DOHH2 (cell line): ENCODE results near the gene SYNDIG1L.

Experiments used
- H3F3A ChIP-seq: fragments of 200-600 bp; sonication (generic), shearing (Covaris generic); 2 replicates; pipeline ENCODE4 v1.6.0; 2016; ENCODE audit warnings: antibody characterized with exemption, mild to moderate bottlenecking; ENCODE audit not compliant: control insufficient read depth, insufficient read depth
- H3K27ac ChIP-seq: fragments of 200-600 bp; sonication (generic); 2 replicates; pipeline ENCODE4 v1.5.1; 2014; ENCODE audit warnings: low read depth, mild to moderate bottlenecking, low read length, moderate library complexity
- H3K27me3 ChIP-seq: fragments of 200-600 bp; sonication (generic); 2 replicates; pipeline ENCODE4 v1.6.1; 2014; ENCODE audit warnings: mild to moderate bottlenecking, low read length, mixed read lengths; ENCODE audit not compliant: control insufficient read depth
- H3K36me3 ChIP-seq: fragments of 200-600 bp; sonication (generic); 2 replicates; pipeline ENCODE4 v1.6.1; 2014; ENCODE audit warnings: mild to moderate bottlenecking, low read length, moderate library complexity, mixed read lengths; ENCODE audit not compliant: control insufficient read depth
- H3K4me1 ChIP-seq: fragments of 200-600 bp; sonication (generic); 2 replicates; pipeline ENCODE4 v1.6.1; 2014; ENCODE audit warnings: mild to moderate bottlenecking, low read length, mixed read lengths; ENCODE audit not compliant: control insufficient read depth
- H3K4me2 ChIP-seq: fragments of 200-600 bp; sonication (generic); 2 replicates; pipeline ENCODE4 v1.6.0; 2014; ENCODE audit warnings: mild to moderate bottlenecking, low read length, moderate library complexity
- H3K4me3 ChIP-seq: fragments of 200-600 bp; sonication (generic); 2 replicates; pipeline ENCODE4 v1.5.1; 2014; ENCODE audit warnings: mild to moderate bottlenecking, low read length, mixed read lengths
- H3K79me2 ChIP-seq: fragments of 200-600 bp; sonication (generic); 2 replicates; pipeline ENCODE4 v1.6.1; 2014; ENCODE audit warnings: mild to moderate bottlenecking, low read length, mixed read lengths; ENCODE audit not compliant: control insufficient read depth
- H3K9me2 ChIP-seq: fragments of 200-600 bp; sonication (generic); replicated peaks from 2 replicates; pipeline ENCODE4 v1.6.1; 2014; ENCODE audit warnings: mild to moderate bottlenecking, low read length, mixed read lengths; ENCODE audit not compliant: control insufficient read depth
- H3K9me3 ChIP-seq: fragments of 200-600 bp; sonication (generic); 2 replicates; pipeline ENCODE4 v1.6.1; 2014; ENCODE audit warnings: antibody characterized with exemption, low read length, mixed read lengths; ENCODE audit not compliant: control insufficient read depth, insufficient read depth
- H4K20me1 ChIP-seq: fragments of 200-600 bp; sonication (generic); 2 replicates; pipeline ENCODE4 v1.6.0; 2014; ENCODE audit warnings: low read depth, mild to moderate bottlenecking, antibody characterized with exemption, low read length, moderate library complexity; ENCODE audit not compliant: control insufficient read depth, insufficient read depth
- EZH2phosphoT487 ChIP-seq: fragments of 200-600 bp; sonication (generic); IDR thresholded peaks from 2 replicates; pipeline ENCODE4 v1.6.1; 2017; ENCODE audit warnings: borderline replicate concordance, mild to moderate bottlenecking, antibody characterized with exemption, low read length, moderate library complexity, mixed read lengths
- TF ChIP-seq, protein P1 (sequence below): fragments of 200-600 bp; sonication (generic); IDR thresholded peaks from one replicate; pipeline ENCODE4 v1.5.1; 2014; ENCODE audit warnings: antibody characterized with exemption, mild to moderate bottlenecking, low read depth, low read length; ENCODE audit not compliant: poor library complexity, severe bottlenecking

Gene SYNDIG1L

DNA sequence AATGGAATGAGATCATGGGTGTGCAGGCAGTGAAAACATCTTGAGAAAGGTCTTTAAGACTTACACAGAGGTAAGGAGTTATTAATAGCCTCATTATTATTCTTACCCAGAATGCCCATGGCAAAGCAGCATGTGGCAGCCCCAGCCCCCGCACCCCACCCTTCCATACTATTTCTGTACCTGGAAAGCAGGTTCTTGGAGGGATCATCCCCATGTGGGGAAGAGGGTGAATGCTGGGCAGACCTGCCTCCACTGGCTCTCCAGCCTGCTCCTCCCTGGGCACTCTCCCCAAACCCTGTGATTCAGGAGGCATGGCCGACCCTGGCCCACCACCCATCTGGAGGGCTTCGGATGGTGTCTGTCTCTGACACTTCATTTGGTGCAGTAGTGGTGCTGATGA, 38.8 kb upstream of the SYNDIG1L start:
- Histone ChIP-seq H3K79me2 (no peaks in the 10 kb centered on the region), H3K4me1 (no peaks in the 10 kb centered on the region), H3K9me3 (no peaks in the 10 kb centered on the region), H3K4me3 (no peak overlapping the region), H3K9me2 (no peaks in the 10 kb centered on the region), H3K36me3 (no peaks in the 10 kb centered on the region), H3K4me2 (no peak overlapping the region), H4K20me1 (no peaks in the 10 kb centered on the region), H3K27ac (no peak overlapping the region), H3K27me3 (no peaks in the 10 kb centered on the region; the same call in 1 of the 2 replicates), H3F3A (no peaks in the 10 kb centered on the region)
- TF ChIP-seq, protein P1, sequence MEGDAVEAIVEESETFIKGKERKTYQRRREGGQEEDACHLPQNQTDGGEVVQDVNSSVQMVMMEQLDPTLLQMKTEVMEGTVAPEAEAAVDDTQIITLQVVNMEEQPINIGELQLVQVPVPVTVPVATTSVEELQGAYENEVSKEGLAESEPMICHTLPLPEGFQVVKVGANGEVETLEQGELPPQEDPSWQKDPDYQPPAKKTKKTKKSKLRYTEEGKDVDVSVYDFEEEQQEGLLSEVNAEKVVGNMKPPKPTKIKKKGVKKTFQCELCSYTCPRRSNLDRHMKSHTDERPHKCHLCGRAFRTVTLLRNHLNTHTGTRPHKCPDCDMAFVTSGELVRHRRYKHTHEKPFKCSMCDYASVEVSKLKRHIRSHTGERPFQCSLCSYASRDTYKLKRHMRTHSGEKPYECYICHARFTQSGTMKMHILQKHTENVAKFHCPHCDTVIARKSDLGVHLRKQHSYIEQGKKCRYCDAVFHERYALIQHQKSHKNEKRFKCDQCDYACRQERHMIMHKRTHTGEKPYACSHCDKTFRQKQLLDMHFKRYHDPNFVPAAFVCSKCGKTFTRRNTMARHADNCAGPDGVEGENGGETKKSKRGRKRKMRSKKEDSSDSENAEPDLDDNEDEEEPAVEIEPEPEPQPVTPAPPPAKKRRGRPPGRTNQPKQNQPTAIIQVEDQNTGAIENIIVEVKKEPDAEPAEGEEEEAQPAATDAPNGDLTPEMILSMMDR, result no peak
- TF ChIP-seq EZH2phosphoT487, result no peak

DNA sequence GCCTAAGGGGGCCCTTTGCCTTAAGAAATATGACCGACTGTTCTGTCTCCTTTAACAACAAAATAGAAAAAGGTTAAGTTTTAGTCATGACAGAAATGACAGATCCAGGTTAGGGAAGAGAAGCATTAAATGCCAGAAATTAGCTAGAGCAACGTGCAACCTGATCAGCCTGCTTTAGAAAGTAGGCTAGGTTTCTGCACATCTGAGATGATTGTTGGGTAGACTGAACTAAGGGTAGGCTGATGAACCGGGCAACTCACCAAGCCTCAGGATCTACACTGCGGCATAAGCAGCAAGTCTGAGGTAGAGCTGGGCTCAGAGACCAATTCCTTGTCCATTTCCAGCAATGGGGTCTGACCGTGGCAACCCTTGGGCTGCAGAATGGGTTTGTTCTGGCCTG, 37.7 kb upstream of the SYNDIG1L start:
- H3K9me3 ChIP-seq, result no peaks in the 10 kb centered on the region
- no peaks in the 10 kb centered on the region for H3F3A ChIP-seq
- no peaks in the 10 kb centered on the region for H4K20me1 ChIP-seq
- H3K79me2 ChIP-seq, result no peaks in the 10 kb centered on the region
- TF ChIP-seq, protein P1, result no peak
- TF ChIP-seq EZH2phosphoT487, result no peak
- H3K4me3 ChIP-seq, result no peak overlapping the region
- no peak overlapping the region for H3K4me2 ChIP-seq
- H3K9me2 ChIP-seq, result no peaks in the 10 kb centered on the region
- H3K27ac ChIP-seq, result no peak overlapping the region
- no peaks in the 10 kb centered on the region for H3K36me3 ChIP-seq
- peaks cover 3% of the 10 kb centered on the region; the same call in 1 of the 2 replicates for H3K27me3 ChIP-seq
- H3K4me1 ChIP-seq, result no peaks in the 10 kb centered on the region

DNA sequence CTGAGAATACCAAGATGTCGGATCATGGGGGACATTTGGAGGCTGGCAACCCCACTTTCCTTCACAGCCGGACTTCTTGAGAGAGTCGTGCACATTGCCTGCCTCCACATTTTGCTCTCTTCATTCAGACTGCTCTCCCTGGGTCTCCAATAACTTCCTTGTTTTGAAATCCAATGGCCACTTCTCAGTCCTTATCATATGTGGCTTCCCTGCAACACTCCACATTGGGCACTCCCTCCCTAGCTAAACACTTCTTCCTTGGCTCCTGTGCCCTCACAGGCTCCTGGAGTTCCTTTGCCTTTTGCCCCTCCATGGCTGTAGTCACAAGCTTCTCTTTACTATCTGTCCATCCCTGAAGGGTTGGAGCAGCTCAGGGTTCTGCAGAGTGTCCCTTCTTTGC, 37.0 kb upstream of the SYNDIG1L start:
- H3K79me2 ChIP-seq, result no peaks in the 10 kb centered on the region
- no peaks in the 10 kb centered on the region for H3F3A ChIP-seq
- H3K27me3 ChIP-seq, result peaks cover 3% of the 10 kb centered on the region; the same call in 1 of the 2 replicates
- no peaks in the 10 kb centered on the region for H3K9me2 ChIP-seq
- no peak overlapping the region for H3K4me3 ChIP-seq
- TF ChIP-seq, protein P1, result no peak
- no peak for TF ChIP-seq EZH2phosphoT487
- no peaks in the 10 kb centered on the region for H3K36me3 ChIP-seq
- H4K20me1 ChIP-seq, result no peaks in the 10 kb centered on the region
- no peak overlapping the region for H3K4me2 ChIP-seq
- no peak overlapping the region for H3K27ac ChIP-seq
- H3K9me3 ChIP-seq, result no peaks in the 10 kb centered on the region
- no peaks in the 10 kb centered on the region for H3K4me1 ChIP-seq
